HL-60 (cell line): ENCODE measurements around the gene IRAK4.
A peak's percentile ranks its signal among the peaks of the same experiment; 100 is the strongest.

ENCODE experiments used
- DNase-seq, 2 experiments: peaks; one replicate each; pipeline ENCODE4 v3.0.0-alpha.2; 2010 to 2020; ENCODE audit warnings: low read depth in 1 of 2, low spot score in 1 of 2
- H3K27ac ChIP-seq: fragments of 250-450 bp; sonication (Bioruptor Pico); replicated peaks from 2 replicates; pipeline ENCODE4 v1.5.1; 2020; ENCODE audit warnings: mild to moderate bottlenecking, moderate library complexity
- H3K27me3 ChIP-seq: fragments of 250-450 bp; sonication (Bioruptor Pico); 2 replicates; pipeline ENCODE4 v1.5.1; 2021; ENCODE audit warnings: mild to moderate bottlenecking, moderate library complexity; ENCODE audit not compliant: insufficient read depth, poor library complexity, severe bottlenecking
- H3K4me3 ChIP-seq: replicated peaks from 2 replicates; pipeline ENCODE4 v1.5.1; 2011; ENCODE audit warnings: mild to moderate bottlenecking, control low read depth, low read length; ENCODE audit not compliant: insufficient read depth
- GABPA ChIP-seq: IDR thresholded peaks from 2 replicates; pipeline ENCODE4 v1.6.1; 2012; ENCODE audit warnings: low read depth
- POLR2AphosphoS5 ChIP-seq: IDR thresholded peaks from 2 replicates; pipeline ENCODE4 v1.6.1; 2012; ENCODE audit warnings: low read depth
- SPI1 ChIP-seq: IDR thresholded peaks from 2 replicates; pipeline ENCODE4 v1.6.1; 2012; ENCODE audit warnings: low read depth, mild to moderate bottlenecking, borderline replicate concordance
- long read RNA-seq: library from polyadenylated mRNA; unstranded; transcript quantifications from one replicate; pipeline ENCODE4 v2.0.0, GENCODE V29; 2020
- TF ChIP-seq, protein P1 (sequence below): IDR thresholded peaks from one replicate; pipeline ENCODE4 v1.5.1; 2011; ENCODE audit warnings: low read length, control low read depth, inconsistent platforms; ENCODE audit not compliant: insufficient read depth
- TF ChIP-seq, protein P2 (sequence below): IDR thresholded peaks from 2 replicates; pipeline ENCODE4 v1.6.1; 2012; ENCODE audit warnings: low read depth; ENCODE audit not compliant: insufficient replicate concordance

Gene IRAK4
- long read RNA-seq, full-length matches to known transcripts = 36 of 76 reads
- long read RNA-seq, partial matches to known transcripts = 21 of 76 reads
- long read RNA-seq, other reads (novel, unspliced or antisense) = 19 of 76 reads

DNA sequence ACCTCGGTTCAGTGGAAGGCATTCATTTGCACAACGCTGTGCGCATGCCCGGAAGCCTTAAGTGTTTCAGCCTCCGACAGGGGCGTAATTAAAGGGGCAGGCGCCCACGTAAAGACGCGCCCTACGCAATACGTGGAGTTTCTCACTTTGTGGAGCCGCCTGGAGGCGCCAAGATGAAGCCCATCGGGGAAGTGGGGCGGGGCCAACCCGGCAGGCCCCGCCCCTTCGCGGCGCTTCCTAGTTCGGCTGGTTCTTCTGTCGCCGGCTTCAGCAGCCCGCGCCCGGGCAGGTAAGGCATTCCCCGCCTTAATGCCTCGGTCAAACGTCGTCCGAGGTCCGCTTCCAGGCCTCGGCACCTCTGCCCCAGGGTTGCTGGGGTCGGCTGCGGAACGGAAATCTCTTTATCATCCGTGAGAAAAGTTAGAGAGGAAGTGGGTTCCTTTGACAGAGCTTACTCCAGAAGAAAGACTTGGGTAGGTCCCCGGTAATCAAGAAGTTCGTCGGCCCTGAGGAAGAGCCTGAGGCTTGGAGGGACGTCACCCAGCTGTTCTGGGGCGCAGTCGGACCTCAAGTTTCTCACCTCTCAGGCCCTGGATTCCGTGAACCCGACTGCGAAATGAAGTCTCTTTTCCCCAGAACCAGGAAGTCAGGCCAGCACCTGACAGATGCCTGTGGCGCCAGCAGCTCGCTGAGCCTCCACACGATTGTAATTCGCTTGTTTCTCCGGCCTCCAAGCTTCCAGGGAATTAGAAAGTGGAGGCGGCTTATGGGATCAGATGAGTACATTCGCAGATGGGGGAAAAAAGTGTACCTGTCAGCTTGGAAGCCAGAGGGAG, at the start of gene IRAK4, which contains the start of gene PUS7L:
Gene IRAK4 (plus strand): TSS at position 224 of the 836 bp plus-strand sequence. CDS start 9,161 bp downstream, outside the sequence.
Gene PUS7L (minus strand): TSS at position 63 of the 836 bp plus-strand sequence. CDS start 3,545 bp downstream, outside the sequence.
- Histone ChIP-seq H3K27ac (peak within 1 kb of the TSS; percentile 88), H3K27me3 (no peaks in the 10 kb centered on the region), H3K4me3 (peak within 1 kb of the TSS; percentile 77)
- TF ChIP-seq, protein P1, sequence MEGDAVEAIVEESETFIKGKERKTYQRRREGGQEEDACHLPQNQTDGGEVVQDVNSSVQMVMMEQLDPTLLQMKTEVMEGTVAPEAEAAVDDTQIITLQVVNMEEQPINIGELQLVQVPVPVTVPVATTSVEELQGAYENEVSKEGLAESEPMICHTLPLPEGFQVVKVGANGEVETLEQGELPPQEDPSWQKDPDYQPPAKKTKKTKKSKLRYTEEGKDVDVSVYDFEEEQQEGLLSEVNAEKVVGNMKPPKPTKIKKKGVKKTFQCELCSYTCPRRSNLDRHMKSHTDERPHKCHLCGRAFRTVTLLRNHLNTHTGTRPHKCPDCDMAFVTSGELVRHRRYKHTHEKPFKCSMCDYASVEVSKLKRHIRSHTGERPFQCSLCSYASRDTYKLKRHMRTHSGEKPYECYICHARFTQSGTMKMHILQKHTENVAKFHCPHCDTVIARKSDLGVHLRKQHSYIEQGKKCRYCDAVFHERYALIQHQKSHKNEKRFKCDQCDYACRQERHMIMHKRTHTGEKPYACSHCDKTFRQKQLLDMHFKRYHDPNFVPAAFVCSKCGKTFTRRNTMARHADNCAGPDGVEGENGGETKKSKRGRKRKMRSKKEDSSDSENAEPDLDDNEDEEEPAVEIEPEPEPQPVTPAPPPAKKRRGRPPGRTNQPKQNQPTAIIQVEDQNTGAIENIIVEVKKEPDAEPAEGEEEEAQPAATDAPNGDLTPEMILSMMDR = peak; percentile 7
- no peak for TF ChIP-seq GABPA
- TF ChIP-seq, protein P2, sequence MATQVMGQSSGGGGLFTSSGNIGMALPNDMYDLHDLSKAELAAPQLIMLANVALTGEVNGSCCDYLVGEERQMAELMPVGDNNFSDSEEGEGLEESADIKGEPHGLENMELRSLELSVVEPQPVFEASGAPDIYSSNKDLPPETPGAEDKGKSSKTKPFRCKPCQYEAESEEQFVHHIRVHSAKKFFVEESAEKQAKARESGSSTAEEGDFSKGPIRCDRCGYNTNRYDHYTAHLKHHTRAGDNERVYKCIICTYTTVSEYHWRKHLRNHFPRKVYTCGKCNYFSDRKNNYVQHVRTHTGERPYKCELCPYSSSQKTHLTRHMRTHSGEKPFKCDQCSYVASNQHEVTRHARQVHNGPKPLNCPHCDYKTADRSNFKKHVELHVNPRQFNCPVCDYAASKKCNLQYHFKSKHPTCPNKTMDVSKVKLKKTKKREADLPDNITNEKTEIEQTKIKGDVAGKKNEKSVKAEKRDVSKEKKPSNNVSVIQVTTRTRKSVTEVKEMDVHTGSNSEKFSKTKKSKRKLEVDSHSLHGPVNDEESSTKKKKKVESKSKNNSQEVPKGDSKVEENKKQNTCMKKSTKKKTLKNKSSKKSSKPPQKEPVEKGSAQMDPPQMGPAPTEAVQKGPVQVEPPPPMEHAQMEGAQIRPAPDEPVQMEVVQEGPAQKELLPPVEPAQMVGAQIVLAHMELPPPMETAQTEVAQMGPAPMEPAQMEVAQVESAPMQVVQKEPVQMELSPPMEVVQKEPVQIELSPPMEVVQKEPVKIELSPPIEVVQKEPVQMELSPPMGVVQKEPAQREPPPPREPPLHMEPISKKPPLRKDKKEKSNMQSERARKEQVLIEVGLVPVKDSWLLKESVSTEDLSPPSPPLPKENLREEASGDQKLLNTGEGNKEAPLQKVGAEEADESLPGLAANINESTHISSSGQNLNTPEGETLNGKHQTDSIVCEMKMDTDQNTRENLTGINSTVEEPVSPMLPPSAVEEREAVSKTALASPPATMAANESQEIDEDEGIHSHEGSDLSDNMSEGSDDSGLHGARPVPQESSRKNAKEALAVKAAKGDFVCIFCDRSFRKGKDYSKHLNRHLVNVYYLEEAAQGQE = no peak
- peak; percentile 65; the same call in 1 of the 2 replicates for TF ChIP-seq POLR2AphosphoS5
- TF ChIP-seq SPI1 = peak; percentile 82
- DNase-seq = peak; percentile 92 to 96

DNA sequence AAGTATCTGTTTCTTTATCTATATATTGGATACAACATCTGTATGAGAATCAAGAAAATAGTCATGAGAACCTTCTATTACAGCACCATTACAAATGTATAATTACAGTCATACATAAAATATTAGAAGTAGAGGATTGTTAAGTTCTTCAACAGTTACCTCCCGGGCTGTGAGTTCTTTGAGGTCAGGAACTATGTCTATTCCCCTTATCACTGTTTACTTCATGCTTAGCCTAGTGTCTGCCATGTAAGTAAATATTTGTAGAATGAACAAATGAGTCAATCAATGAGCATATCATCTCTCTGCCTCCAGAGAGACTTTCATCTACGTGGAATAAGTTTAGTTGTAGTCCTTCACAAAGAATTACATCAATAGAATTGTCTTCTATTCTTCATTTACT, 47.4 kb upstream of the IRAK4 start:
- DNase-seq = no peak
- Histone ChIP-seq H3K4me3 (no peak overlapping the region), H3K27me3 (no peaks in the 10 kb centered on the region), H3K27ac (no peak overlapping the region)
- TF ChIP-seq POLR2AphosphoS5 = no peak
- TF ChIP-seq SPI1 = no peak
- TF ChIP-seq, protein P2 = no peak
- TF ChIP-seq GABPA = no peak
- TF ChIP-seq, protein P1 = no peak

DNA sequence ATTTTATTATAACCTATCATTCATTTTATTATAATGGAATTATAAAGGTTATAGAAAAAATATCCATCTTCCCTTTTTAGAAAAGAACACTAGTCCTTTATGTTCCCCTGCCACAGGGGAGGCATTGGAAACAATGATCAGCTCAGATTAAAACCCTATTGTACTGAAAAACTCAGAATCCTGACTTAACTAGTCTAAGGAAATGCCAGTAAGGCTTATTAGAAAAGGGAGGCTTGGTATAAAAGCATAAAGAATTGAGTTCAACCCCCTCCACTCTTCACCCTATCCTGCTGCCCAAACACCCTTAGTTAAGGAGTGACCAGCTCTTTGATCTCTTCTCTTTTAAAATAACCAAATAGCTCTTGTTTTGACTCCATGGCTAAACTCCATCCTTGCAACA, 36.1 kb upstream of the IRAK4 start:
- DNase-seq = no peak
- no peak overlapping the region for H3K27ac ChIP-seq
- no peaks in the 10 kb centered on the region for H3K27me3 ChIP-seq
- TF ChIP-seq, protein P2 = no peak
- no peak for TF ChIP-seq SPI1
- TF ChIP-seq POLR2AphosphoS5 = no peak
- TF ChIP-seq GABPA = no peak
- TF ChIP-seq, protein P1 = no peak
- H3K4me3 ChIP-seq = no peak overlapping the region
